Panc1 (cell line): ENCODE data around the gene OMG. TPM values are rescaled to one million over a fixed set of nuclear protein-coding genes. Genes with fewer than 3 reads are reported as not detected.

Source experiments
- ATAC-seq: fragments of 200-7000 bp; cut with Tn5 transposase; 2 replicates; pipeline ENCODE4 v1.9.1; 2020; ENCODE audit warnings: mild to moderate bottlenecking, moderate library complexity
- BruUV-seq: library from RNA; stranded (reverse); fragments of 400-500 nt; replicated peaks from 2 replicates; lab custom pipeline; 2021; lab: Mats Ljungman, UMichigan
- CTCF ChIA-PET: fragments of 300-600 bp; sonication (Branson Sonifier 250); formaldehyde crosslinking; loops from one replicate; lab custom pipeline; 2022; ENCODE audit warnings: antibody characterized with exemption; lab: Charles Lee
- POLR2A ChIA-PET: fragments of 300-600 bp; sonication (Branson Sonifier 250); formaldehyde crosslinking; loops from one replicate; lab custom pipeline; 2022; ENCODE audit warnings: antibody characterized with exemption; lab: Charles Lee
- DNase-seq: peaks from one replicate; pipeline ENCODE4 v3.0.0-alpha.2; 2010; ENCODE audit warnings: low read depth, low spot score
- H3K27ac ChIP-seq: 2 replicates; pipeline ENCODE4 v1.5.1; 2011; ENCODE audit warnings: mild to moderate bottlenecking, low read length, inconsistent platforms
- H3K27me3 ChIP-seq: fragments of 200-500 bp; sonication (Bioruptor generic); 2 replicates; pipeline ENCODE4 v1.6.0; 2014; ENCODE audit warnings: low read length, inconsistent platforms; ENCODE audit not compliant: control insufficient read depth, insufficient read depth
- H3K36me3 ChIP-seq: fragments of 200-500 bp; sonication (Bioruptor generic); 2 replicates; pipeline ENCODE4 v1.5.1; 2014; ENCODE audit warnings: inconsistent platforms, mild to moderate bottlenecking, low read length, moderate library complexity; ENCODE audit not compliant: control insufficient read depth, insufficient read depth
- H3K4me1 ChIP-seq: 2 replicates; pipeline ENCODE4 v1.5.1; 2011; ENCODE audit warnings: inconsistent platforms, mild to moderate bottlenecking, low read length, moderate library complexity; ENCODE audit not compliant: control insufficient read depth, insufficient read depth
- H3K4me3 ChIP-seq, 2 experiments: 2 replicates each; pipeline ENCODE4 v1.5.1; 2011 to 2012; ENCODE audit warnings: low read depth in 2 of 2, low read length in 2 of 2, mild to moderate bottlenecking in 2 of 2, inconsistent platforms in 1 of 2, moderate library complexity in 1 of 2
- H3K9me3 ChIP-seq: fragments of 200-500 bp; sonication (Bioruptor generic); 2 replicates; pipeline ENCODE4 v1.5.1; 2014; ENCODE audit warnings: low read depth, mild to moderate bottlenecking, inconsistent platforms, low read length, moderate library complexity; ENCODE audit not compliant: control insufficient read depth, insufficient read depth
- POLR2AphosphoS5 ChIP-seq: IDR thresholded peaks from 2 replicates; pipeline ENCODE4 v1.6.1; 2012; ENCODE audit warnings: mild to moderate bottlenecking, low read depth, low read length, moderate library complexity
- SIN3A ChIP-seq: IDR thresholded peaks from 2 replicates; pipeline ENCODE4 v1.6.1; 2012; ENCODE audit warnings: low read depth, mild to moderate bottlenecking, low read length, moderate library complexity, borderline replicate concordance; ENCODE audit not compliant: insufficient read depth
- TCF7L2 ChIP-seq: IDR thresholded peaks from 2 replicates; pipeline ENCODE4 v1.6.1; 2011; ENCODE audit warnings: mild to moderate bottlenecking, low read depth, low read length, inconsistent platforms
- in situ Hi-C: cut with HindIII; loops from 2 replicates; pipeline ENCODE4 v1.10.0; 2016; ENCODE audit warnings: low sequenced_read_pairs, low pct_unique_long_range_greater_than_20kb
- intact Hi-C: fragments of 100-400 bp; cut with micrococcal nuclease; formaldehyde crosslinking; loops from one replicate; pipeline ENCODE4 v1.10.0; 2022; ENCODE audit not compliant: unreplicated experiment
- total RNA-seq: library from RNA; stranded (reverse); gene quantifications from one replicate; pipeline ENCODE4 v1.2.1, GENCODE V29; 2021; ENCODE audit not compliant: unreplicated experiment
- TF ChIP-seq, protein P1 (sequence below), 2 experiments: IDR thresholded peaks; 2 replicates each; pipeline ENCODE4 v1.6.1; 2011 to 2012; ENCODE audit warnings: low read depth in 2 of 2, control low read depth in 1 of 2, low read length in 1 of 2, mild to moderate bottlenecking in 1 of 2, moderate library complexity in 1 of 2; ENCODE audit not compliant: insufficient read depth in 1 of 2
- TF ChIP-seq, protein P2 (sequence below): fragments of 450-650 bp; IDR thresholded peaks from 2 replicates; pipeline ENCODE4 v1.5.1; 2017; ENCODE audit warnings: mild to moderate bottlenecking

The OMG gene
- total RNA-seq, 1 experiment from 2014 or later: not detected

DNA sequence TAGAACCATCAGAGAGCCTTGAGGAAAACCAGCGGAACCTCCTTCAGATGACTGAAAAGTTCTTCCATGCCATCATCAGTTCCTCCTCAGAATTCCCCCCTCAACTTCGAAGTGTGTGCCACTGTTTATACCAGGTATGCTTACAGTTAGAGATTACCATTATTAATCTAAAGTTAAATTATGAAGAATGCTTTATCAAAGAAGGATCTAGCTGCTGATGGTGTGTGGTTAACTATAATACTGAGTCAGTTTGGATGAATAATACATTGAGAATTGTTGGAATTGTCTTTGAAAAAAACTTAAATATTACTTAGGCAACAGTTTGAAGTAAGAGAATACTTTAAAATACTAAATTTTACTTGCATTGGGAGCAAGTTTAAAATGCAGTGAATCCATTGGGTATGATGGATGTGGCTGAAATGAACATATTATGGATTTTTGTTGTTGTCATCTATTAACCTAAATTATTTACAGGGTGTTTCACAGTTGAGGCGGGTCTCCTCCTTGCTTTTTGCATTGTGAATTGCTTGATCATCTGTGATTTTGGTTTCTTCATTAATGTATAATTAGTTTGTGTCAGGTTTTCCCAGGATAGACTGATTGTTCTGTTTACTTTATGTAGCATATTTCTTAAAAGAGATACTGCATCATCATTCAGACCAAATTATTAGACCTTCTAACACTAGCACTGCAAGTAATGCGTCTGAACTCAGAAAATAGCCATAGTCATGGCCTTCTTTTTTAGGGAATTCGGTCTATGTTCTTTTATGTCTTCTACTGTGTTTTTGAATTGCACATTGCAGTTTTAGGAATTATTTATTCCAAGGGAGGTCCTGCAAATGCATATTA is 47.8 kb downstream of the OMG start:
- CTCF ChIA-PET: no interaction called here
- H3K27ac ChIP-seq: no peak overlapping the region
- H3K4me1 ChIP-seq: no peaks in the 10 kb centered on the region
- DNase-seq (no peak), ATAC-seq (peak; percentile 82)
- intact Hi-C loops (no loop called here), in situ Hi-C loops (no loop called here)
- no peaks in the 10 kb centered on the region for H3K27me3 ChIP-seq
- no TSS peak for BruUV-seq
- H3K9me3 ChIP-seq: no peaks in the 10 kb centered on the region
- TF ChIP-seq POLR2AphosphoS5: no peak
- TF ChIP-seq SIN3A: no peak
- TF ChIP-seq, protein P1, sequence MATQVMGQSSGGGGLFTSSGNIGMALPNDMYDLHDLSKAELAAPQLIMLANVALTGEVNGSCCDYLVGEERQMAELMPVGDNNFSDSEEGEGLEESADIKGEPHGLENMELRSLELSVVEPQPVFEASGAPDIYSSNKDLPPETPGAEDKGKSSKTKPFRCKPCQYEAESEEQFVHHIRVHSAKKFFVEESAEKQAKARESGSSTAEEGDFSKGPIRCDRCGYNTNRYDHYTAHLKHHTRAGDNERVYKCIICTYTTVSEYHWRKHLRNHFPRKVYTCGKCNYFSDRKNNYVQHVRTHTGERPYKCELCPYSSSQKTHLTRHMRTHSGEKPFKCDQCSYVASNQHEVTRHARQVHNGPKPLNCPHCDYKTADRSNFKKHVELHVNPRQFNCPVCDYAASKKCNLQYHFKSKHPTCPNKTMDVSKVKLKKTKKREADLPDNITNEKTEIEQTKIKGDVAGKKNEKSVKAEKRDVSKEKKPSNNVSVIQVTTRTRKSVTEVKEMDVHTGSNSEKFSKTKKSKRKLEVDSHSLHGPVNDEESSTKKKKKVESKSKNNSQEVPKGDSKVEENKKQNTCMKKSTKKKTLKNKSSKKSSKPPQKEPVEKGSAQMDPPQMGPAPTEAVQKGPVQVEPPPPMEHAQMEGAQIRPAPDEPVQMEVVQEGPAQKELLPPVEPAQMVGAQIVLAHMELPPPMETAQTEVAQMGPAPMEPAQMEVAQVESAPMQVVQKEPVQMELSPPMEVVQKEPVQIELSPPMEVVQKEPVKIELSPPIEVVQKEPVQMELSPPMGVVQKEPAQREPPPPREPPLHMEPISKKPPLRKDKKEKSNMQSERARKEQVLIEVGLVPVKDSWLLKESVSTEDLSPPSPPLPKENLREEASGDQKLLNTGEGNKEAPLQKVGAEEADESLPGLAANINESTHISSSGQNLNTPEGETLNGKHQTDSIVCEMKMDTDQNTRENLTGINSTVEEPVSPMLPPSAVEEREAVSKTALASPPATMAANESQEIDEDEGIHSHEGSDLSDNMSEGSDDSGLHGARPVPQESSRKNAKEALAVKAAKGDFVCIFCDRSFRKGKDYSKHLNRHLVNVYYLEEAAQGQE (IDR thresholded peaks at IDR 0.05; ENCODE audit: insufficient read depth in 1 of 2, low read depth in 2 of 2, low read length in 1 of 2): no peak
- TF ChIP-seq, protein P2, sequence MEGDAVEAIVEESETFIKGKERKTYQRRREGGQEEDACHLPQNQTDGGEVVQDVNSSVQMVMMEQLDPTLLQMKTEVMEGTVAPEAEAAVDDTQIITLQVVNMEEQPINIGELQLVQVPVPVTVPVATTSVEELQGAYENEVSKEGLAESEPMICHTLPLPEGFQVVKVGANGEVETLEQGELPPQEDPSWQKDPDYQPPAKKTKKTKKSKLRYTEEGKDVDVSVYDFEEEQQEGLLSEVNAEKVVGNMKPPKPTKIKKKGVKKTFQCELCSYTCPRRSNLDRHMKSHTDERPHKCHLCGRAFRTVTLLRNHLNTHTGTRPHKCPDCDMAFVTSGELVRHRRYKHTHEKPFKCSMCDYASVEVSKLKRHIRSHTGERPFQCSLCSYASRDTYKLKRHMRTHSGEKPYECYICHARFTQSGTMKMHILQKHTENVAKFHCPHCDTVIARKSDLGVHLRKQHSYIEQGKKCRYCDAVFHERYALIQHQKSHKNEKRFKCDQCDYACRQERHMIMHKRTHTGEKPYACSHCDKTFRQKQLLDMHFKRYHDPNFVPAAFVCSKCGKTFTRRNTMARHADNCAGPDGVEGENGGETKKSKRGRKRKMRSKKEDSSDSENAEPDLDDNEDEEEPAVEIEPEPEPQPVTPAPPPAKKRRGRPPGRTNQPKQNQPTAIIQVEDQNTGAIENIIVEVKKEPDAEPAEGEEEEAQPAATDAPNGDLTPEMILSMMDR: no peak
- TF ChIP-seq TCF7L2: no peak
- H3K4me3 ChIP-seq: no peak overlapping the region
- POLR2A ChIA-PET: no interaction called here
- peaks cover 19% of the 10 kb centered on the region; the same call in 1 of the 2 replicates for H3K36me3 ChIP-seq

Other genes starting within 250 kb of the OMG start
- 82.5 TPM for gene NF1, start 202.3 kb downstream of the OMG start, total RNA-seq
- 0.08 TPM for gene EVI2B, start 16.8 kb upstream of the OMG start, total RNA-seq
- gene EVI2A, start 24.4 kb upstream of the OMG start, total RNA-seq: not detected
- gene RAB11FIP4, start 94.4 kb upstream of the OMG start, total RNA-seq: 10.8 TPM